IMR-90 (cell line): Measurements from ENCODE around the gene TBC1D22A.

Source experiments
- BHLHE40 ChIP-seq: fragments of 150-350 bp; IDR thresholded peaks from 2 replicates; pipeline ENCODE4 v1.6.1; 2016; ENCODE audit warnings: mild to moderate bottlenecking, low read depth, low read length
- CEBPB ChIP-seq: IDR thresholded peaks from 2 replicates; pipeline ENCODE4 v1.6.1; 2012; ENCODE audit warnings: low read depth, low read length, improper control_type of control experiment
- POLR2A ChIP-seq: IDR thresholded peaks from 2 replicates; pipeline ENCODE4 v1.6.1; 2012; ENCODE audit warnings: mild to moderate bottlenecking, low read depth, low read length
- TF ChIP-seq, protein P1 (sequence below): conservative IDR thresholded peaks from 2 replicates; pipeline ENCODE4 v1.5.1; 2012; ENCODE audit warnings: mild to moderate bottlenecking, low read depth, low read length, improper control_type of control experiment
- TF ChIP-seq, protein P2 (sequence below): fragments of 150-350 bp; IDR thresholded peaks from 2 replicates; pipeline ENCODE4 v1.6.1; 2017; ENCODE audit warnings: mild to moderate bottlenecking, antibody characterized with exemption, low read length, low read depth

DNA sequence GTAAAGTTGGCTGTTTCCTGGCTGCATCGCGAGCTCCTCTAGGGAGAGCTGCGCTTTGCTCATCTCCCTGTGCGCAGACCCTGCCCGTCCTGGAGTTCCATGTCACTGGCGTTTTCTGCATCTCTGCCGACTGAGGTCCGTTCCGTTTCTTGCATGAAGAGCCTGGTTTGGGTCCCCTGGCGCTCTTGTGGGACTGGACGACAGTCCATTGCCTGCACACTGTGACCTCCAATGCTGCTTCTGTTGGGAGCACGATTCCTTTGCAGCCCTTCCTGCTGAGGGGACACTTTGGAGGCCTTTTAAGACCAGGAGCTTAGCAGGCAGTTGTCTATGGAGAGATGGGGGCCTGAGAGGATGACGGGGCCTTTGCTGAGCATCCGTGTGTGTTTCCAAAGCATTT lies 90.3 kb downstream of the TBC1D22A start:
- TF ChIP-seq, protein P1, sequence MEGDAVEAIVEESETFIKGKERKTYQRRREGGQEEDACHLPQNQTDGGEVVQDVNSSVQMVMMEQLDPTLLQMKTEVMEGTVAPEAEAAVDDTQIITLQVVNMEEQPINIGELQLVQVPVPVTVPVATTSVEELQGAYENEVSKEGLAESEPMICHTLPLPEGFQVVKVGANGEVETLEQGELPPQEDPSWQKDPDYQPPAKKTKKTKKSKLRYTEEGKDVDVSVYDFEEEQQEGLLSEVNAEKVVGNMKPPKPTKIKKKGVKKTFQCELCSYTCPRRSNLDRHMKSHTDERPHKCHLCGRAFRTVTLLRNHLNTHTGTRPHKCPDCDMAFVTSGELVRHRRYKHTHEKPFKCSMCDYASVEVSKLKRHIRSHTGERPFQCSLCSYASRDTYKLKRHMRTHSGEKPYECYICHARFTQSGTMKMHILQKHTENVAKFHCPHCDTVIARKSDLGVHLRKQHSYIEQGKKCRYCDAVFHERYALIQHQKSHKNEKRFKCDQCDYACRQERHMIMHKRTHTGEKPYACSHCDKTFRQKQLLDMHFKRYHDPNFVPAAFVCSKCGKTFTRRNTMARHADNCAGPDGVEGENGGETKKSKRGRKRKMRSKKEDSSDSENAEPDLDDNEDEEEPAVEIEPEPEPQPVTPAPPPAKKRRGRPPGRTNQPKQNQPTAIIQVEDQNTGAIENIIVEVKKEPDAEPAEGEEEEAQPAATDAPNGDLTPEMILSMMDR, result no peak
- TF ChIP-seq POLR2A, result no peak
- TF ChIP-seq, protein P2, sequence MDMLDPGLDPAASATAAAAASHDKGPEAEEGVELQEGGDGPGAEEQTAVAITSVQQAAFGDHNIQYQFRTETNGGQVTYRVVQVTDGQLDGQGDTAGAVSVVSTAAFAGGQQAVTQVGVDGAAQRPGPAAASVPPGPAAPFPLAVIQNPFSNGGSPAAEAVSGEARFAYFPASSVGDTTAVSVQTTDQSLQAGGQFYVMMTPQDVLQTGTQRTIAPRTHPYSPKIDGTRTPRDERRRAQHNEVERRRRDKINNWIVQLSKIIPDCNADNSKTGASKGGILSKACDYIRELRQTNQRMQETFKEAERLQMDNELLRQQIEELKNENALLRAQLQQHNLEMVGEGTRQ, result no peak
- no peak for TF ChIP-seq CEBPB
- no peak for TF ChIP-seq BHLHE40
